Stimulated activated CD8-positive, alpha-beta memory T cell treated with anti-CD3 and anti-CD28 coated beads, Interleukin-7, amount 100 ng/mL, for 48 hours (primary cell): Measurements from ENCODE around the gene CHMP4B.
A peak's percentile ranks its signal among the peaks of the same experiment; 100 is the strongest.

Experiments
- DNase-seq, 2 donors: peaks; one replicate each; pipeline ENCODE4 v3.0.0-alpha.2; 2020; ENCODE audit warnings: low read depth in 1 of 2; ENCODE audit errors: extremely low read depth in 1 of 2

The CHMP4B gene, protein sequence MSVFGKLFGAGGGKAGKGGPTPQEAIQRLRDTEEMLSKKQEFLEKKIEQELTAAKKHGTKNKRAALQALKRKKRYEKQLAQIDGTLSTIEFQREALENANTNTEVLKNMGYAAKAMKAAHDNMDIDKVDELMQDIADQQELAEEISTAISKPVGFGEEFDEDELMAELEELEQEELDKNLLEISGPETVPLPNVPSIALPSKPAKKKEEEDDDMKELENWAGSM

DNA sequence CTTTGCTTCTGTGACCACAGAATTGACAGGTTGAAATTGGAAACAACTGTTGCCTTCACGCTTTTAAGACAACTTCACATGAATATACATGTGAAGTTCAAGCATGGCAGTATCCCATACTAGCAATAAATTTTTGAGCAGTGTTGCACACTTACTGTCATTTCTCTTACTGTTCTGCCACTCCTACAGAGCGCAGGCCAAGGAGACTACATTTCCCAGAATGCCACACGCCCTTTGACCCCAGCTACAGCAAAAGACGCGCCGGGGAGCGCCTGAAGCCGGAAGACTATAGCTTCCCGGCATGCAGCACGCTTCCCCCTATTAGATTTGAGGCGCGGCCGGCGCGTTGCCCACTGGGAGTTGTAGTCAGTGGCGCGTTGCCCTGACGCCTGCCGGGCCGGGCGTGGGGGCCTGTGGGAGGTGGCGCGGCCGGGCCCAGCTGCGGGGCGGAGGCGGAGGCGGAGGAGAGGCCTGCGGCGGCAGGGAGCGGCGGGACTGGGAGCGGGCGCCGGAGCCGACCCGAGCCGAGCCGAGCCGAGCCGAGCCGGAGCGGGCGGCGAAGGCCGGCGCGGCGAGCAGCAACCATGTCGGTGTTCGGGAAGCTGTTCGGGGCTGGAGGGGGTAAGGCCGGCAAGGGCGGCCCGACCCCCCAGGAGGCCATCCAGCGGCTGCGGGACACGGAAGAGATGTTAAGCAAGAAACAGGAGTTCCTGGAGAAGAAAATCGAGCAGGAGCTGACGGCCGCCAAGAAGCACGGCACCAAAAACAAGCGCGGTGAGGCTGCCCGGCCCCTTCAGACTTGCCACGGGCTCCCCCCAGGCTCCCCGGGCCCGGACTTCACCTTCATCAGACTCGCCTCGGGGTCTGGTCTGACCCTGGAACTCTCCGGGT, at the start of gene CHMP4B:
Gene CHMP4B (plus strand): TSS at position 464 of the 891 bp plus-strand sequence. CDS start 121 bp downstream, at position 585.
- peak; percentile 98 for DNase-seq

DNA sequence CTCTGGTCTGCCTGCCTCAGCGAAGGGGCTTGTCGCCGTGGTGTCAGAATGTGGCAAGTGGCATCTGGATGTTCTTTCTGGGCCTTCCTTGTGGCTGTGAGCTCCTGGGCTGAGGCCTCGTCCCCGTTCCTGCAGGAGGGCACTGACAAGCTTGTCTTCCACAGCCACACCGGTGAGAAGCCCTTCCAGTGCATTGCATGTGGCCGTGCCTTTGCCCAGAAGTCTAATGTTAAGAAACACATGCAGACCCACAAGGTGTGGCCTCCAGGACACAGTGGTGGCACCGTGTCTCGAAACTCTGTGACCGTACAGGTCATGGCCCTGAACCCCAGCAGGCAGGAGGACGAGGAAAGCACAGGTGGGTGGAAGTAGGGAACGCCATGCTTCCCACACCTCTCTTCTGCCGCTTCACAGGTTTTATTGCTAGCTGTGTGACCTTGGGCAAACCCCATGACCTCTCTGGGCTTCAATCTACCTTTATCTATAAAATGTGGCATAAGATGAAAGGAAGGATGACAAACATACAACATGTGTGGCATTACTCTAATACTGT, 49.4 kb upstream of the CHMP4B start:
- DNase-seq: no peak

DNA sequence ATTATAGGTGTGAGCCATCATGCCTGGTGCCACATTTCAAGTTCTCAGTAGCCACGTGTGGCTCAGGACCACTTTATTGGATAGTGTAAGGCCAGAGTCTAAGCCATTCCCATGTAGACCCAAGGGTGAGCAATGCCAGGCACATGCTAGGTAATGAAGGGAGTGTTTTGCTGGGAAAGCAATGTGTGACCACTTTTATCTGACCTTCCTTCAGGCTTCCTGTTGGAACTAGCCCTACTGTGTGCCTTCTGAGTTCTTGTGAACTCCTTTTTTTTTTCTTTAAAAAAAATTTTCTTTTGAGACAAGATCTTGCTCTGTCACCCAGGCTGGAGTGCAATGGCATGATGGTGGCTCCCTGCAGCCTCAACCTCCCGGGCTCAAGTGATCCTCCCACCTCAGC, 46.0 kb upstream of the CHMP4B start:
- no peak for DNase-seq

DNA sequence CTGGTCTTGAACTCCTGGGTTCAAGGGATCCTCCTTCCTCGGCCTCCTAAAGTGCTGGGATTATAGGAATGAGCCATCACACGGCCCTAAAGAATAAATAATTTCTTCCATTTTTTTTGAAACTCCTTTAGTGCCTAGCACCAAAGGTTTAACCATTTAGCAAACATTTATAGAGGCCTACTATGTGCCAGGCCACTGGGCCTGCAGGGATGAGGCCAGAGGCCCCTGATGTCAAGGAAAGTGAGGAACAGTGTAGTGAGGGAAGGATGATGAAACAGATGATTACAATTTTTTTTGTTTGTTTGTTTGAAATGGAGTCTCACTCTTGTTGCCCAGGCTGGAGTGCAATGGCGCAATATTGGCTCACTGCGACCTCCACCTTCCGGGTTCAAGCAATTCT, 45.6 kb upstream of the CHMP4B start:
- no peak for DNase-seq

DNA sequence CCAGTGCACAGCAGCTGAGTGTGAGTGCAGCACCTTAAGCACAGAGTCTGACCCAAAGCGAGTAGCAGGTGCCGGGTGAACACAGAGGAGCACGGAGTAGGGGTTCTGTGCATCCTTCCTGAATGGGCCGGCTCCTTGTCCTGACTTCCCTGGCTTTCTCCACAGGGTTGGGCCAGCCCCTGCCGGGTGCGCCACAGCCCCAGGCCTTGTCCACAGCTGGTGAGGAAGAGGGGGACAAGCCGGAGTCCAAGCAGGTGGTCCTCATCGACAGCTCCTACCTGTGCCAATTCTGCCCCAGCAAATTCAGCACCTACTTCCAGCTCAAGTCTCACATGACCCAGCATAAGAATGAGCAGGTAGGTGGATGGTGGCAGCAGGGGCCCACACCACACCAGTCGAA, 44.5 kb upstream of the CHMP4B start:
- DNase-seq: no peak

DNA sequence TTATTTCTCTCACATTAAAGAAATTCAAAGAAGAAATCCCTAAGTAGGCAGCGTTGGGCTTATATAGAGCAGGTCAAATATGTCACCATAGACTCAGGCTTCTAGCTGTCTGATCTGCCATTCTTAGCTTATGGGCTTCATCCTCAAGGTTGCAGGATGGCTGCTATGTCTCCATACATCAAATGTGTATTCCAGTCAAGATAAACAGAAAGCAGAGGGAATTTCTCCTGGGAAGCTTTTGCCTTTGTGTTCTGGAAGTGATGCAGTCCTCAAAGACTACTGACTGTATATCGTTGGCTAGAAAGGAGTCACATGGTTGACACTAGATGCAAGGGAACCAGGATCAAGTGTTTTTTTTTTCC, 43.4 kb upstream of the CHMP4B start:
- no peak for DNase-seq

DNA sequence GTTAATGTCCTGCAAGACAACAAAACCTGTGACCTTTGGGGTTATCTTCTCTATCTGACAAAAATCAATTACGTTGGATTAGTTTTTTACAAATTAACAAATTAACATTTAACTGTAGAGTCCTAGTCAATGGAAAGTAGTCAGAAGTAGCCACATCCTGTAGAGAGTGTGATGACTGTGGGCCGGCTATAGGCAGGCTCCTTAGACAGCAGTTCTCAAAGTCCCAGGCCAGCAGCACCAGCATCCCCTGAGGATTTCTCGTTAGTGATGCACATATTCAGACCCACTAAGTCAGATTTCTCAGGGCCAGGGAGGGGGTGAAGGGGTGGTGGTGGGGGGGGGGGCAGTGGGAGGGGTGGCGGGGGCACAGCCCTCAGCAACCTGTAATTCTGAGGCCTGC, 42.1 kb upstream of the CHMP4B start:
- no peak for DNase-seq

DNA sequence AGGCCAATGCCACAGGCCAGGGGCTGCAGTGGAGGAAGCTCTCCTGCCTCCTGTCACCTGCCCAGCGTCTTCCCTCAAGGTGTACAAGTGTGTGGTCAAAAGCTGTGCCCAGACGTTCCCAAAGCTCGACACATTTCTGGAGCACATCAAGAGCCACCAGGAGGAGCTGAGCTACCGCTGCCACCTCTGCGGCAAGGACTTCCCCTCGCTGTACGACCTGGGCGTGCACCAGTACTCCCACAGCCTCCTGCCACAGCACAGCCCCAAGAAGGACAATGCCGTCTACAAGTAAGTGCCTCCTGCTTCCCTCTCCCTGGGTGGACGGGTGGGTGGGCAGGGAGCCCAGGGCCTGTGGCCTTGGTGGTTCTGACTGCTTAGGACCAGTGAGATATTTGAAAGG, 41.1 kb upstream of the CHMP4B start:
- DNase-seq: no peak

DNA sequence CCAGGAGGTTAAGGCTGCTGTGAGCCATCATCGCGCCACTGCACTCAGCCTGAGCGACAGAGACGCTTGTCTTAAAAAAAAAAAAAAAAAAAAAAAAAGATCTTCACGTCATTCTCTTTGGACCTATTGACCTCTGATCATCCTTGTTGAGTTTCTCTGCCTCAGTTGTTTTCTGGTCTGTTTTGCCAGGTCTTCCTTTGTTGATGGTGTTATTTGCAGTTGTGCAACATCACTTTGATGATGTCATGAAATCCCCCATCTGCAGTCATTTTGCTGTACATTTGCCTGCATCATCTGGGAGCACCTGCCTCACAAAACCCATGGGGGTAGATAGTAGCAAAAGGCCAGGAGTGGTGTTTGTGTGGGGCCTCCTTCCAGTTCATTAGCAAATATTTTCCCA, 39.2 kb upstream of the CHMP4B start:
- DNase-seq: no peak

DNA sequence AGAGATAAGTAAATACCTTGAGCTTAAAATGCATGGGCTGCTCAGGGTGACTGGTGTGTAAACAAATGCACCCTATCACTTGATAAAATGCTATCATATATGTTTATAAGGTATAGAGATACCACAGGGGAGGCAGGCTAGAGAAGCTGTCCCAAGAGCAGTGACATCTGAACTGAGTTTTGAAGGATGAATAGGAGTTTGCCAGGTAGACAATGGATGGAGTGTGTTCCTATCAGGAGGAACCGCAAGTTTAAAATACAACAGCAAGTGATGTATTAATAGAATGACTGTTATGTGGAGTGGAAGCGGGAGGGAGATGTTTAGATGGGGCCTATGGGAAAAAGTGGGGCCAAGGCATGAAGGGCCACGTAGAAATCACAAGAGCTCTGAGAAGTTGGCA, 38.7 kb upstream of the CHMP4B start:
- DNase-seq: no peak

DNA sequence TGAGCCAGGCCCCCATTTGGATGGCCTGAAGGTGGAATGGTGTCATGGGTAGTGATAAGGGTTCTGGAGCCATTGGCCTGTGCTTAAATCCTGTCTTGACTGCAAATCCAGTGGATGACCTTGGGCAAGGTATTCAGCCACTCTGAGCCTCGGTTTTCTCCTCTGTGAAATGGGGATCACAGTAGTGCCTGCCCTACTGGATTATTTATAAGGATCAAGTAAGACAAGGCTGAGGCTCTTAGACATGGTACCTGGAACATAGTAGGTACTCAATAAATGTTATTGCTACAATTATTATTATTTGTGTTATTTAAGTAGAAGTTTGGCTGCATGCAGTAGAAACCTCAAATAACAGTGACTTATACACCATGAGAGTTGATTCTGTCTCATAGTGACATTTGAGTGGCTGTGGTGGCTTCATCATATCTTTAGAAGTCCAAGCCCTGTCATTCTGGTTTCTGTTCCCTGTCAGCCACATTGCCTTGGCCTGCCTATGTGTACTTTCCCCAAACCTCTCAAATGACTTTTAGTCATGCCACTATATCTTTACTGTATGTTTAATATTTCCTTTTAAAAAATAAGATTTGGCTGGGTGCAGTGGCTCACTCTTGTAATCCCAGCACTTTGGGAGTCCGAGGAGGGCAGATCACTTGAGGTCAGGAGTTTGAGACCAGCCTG, 37.6 kb upstream of the CHMP4B start:
- DNase-seq: peak in 1 of 2 donors; percentile 19

DNA sequence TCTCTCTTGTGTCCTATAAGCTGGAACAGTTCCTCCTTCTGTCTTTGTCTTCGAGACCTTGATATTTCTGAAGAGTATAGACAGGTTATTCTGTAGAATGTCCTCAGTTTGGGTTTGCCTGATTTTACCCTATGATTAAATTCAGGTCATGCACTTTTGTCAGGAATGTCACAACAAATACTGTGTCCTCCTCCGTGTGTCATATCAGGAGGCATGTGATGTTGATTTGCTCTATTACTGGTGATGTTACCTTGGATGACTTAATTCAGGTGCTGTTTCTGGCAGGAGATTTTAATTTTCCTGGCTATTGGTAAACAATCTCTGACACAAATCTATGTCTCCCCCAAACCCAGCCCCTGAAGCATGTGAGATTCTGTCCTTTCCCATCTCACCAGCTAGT, 33.3 kb upstream of the CHMP4B start:
- DNase-seq: no peak

DNA sequence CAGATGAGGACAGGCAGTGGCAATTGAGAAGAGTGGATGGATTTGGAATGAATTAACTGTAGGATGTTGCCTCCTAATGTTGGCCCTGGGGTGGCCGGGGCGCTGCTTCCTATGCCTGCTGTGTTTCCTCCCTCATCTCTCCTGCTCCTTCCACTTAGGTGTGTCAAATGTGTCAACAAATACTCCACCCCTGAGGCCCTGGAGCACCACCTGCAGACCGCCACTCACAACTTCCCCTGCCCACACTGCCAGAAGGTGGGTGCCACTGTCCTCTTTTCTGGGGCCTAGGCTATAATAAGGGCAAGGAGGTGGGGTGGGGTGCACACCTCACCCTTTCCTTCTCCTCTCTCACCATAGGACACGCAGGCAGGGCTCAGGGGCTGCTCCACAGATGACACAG, 30.0 kb upstream of the CHMP4B start:
- no peak for DNase-seq

DNA sequence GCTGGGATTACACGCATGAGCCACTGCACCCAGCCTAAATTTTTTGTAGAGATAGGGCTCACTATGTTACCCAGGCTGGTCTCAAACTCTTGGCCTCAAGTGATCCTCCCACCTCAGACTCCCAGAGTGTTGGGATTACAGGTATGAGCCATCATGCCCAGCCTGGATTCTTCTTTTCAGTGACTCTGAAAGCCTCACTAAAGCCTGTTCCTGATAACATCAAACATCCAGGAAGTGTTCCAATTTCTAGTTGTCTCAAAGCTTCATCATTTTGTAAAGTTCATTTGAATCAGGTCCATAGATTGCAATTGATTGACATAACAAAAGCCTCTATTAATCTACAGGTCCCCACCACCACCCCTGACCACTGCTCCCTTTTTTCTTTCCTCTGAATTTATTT, 29.2 kb upstream of the CHMP4B start:
- DNase-seq: no peak

DNA sequence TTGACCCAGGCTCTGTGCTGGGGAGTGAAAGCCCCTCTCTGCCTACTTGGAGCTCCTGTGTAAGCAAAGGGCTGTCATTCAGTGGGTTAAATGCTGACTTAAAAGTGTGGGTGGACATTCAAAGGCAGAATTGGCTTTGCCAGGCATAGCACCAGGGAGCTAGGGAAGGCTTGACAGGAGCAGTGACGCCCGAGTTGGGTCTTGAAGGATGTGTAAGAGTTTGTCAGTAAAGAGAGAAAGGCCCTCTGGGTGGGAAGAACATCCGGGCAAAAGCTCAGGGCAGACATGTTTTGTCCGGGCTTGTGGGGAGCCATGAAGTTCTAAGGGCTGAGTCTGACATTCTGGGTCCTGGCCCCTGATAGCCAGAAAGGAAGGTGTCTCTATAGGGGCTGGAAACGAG, 27.9 kb upstream of the CHMP4B start:
- DNase-seq: no peak

DNA sequence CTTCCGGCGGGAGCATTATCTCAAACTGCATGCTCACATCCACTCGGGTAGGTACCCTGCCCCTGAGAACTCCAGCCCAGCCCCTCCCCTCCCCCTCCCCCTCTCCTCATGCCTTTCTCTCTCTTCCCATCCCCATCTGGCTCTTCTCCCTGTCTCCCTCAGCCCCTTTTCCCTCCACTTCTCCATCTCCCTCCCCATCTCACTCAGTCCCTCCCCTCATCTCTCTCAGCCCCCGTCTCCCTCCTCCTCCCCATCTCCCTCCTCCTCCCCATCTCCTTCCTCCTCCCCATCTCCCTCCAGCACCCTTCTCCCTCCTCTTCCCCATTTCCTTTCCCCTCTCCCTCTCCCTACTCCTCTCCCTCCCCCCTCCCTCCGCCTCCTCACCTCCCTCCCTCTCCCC, 27.3 kb upstream of the CHMP4B start:
- no peak for DNase-seq

DNA sequence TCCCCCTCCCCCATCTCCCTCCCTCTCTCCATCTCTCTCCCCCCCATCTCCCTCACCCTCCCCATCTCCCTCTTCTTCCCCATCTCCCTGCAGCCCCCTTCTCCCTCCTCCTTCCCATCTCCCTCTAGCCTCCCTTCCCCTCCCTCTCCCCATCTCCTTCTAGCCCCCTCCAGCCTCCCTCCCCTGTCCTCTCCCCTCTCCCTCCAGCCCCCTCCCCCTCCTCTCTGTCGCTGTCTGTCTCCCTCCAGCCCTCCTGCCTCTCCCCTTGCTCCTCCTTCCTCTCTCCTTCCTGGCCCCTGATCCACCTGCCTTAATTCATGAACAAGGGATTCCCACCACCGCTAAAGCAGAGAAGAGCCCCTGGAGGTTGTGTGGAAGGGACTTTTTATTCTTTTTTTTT, 26.9 kb upstream of the CHMP4B start:
- no peak for DNase-seq

DNA sequence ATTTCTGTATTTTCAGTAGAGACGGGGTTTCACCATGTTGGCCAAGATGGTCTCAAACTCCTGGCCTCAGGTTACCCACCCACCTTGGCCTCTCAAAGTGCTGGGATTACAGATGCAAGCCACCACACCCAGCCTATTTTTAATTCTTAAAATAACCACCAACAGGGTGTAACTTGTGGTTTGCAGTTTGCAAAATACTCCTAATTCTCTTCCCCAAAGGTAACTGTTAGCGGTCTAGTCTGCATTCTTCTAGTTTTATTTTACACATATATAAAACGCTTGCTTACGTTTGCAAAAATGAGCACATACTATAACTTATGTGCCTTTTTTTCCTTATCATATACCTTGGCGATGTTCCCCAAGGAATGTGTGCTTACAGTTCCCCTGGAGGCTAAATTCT, 25.6 kb upstream of the CHMP4B start:
- no peak for DNase-seq

DNA sequence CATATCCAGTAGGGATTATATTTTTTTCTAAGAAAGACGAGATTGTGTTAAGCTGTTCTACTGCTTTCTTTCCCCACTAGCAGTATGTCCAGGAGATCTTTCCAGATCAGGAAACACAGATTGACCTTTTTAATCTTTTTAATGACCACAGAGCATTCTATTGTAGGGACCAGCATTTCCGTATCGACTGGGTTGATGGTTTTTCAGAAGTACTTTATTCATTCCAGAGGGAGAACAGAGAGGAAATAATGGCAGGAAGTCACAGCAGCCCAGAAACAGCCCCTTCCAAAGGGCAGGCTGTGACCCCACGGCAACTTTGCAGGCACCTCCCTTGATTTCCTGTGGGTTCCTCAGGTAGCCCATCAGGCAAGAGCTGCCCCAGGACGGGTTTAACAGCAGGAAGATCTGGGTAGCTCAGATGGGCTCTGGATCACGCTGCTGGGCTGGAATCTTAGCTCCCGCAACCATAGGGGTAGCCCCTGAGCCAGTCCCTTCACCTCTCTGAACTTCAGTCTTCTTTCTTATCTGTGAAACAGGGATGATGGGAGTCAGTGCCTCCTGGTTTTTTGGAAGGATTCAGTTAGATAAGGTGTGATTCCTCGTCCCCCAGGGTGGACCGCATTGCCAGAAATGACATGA, 23.8 kb upstream of the CHMP4B start:
- DNase-seq: no peak

DNA sequence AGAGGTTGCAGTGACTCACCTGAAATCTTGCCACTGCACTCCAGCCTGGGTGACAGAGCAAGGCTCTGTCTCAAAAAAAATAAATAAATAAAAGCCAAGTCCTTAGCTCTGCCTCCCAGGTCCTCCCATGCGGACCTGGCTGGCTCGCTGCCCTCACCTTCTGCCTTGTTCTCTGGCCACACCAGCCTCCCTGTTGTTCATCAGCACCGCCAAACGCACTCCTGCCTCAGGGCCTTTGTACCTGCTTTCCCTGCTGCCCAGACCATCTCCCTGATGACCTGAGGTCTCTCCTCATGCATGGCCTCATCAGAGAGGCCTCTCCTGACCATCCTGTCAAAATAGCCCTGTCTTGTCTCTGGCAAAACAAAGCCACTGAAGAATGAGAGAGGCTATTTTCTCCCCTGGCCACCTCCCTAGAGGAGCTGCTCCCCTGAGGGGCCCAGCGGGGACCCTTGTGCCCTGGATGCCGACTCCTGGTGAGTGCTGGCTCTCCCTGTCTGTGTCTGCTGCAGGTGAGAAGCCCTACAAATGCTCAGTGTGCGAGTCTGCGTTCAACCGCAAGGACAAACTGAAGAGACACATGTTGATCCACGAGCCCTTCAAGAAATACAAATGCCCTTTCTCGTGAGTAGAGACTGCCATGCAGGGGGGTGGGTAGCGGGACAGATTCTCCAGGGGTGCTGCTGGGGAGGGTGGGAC, 22.6 kb upstream of the CHMP4B start:
- DNase-seq: no peak
